ENCODE results near the gene KCNG3.
"Not testable (repeated sequence)": the region's sequence is repeated elsewhere in the genome, so short reads cannot be mapped to it uniquely, and the experiment has no call there.

The KCNG3 gene

GRCh38 chr2:42421601-42422239 lies 72.1 kb downstream of the KCNG3 start:
- DNase-seq, result no peak

DNA sequence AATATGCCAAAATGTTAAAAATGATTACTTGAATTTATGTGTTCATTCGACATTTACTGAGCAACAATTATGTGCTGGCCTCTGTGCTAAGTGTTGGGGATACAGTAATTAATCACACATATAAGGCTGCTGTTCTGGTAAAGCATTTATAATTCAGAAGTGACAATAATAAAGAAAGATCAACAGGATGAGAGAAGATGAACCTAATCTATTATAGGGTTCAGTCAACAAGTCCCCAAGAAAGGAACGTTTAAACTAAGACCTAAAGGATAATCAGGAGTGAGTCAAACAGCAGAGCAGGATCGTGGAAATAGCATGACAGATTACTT lies 72.7 kb downstream of the KCNG3 start:
- DNase-seq, result no peak

DNA sequence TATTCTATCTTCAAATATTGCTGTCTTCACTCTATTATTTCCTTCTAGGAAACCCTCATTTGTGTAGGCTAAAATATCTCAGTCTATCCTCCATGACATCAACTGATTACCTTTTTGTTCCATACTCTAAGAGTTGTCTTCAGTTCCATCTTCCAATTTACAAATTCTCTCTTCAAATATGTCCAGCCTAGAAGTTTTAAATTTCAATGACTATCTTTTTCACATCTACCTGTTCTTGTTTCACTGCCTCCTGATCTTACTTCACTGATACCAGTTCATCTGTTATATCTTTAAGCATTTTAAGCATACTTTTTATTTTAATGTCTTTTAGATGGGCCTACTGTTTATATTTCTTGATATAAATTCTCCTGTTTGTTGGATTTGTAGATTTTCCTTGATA lies 79.1 kb downstream of the KCNG3 start:
- no peak for DNase-seq

DNA sequence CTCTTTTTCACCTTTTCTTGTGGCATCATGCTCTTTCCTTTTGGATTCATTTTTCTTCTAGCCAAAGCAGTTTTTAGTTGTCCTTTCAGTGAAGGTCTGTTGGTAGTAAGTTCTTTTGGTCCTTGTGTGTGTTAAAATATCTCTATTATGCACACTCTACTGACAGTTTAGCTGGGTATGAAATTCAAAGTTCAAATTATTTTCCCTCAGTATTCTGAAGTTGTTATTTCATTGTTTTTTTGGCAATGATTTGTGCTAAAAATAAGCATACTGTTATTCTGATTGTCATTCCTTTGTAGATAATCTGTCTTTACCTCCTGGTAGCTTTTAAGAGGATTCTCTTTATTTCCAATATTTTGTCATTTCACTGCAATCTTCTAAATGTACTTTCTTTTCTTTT lies 79.6 kb downstream of the KCNG3 start:
- no peak for DNase-seq

DNA sequence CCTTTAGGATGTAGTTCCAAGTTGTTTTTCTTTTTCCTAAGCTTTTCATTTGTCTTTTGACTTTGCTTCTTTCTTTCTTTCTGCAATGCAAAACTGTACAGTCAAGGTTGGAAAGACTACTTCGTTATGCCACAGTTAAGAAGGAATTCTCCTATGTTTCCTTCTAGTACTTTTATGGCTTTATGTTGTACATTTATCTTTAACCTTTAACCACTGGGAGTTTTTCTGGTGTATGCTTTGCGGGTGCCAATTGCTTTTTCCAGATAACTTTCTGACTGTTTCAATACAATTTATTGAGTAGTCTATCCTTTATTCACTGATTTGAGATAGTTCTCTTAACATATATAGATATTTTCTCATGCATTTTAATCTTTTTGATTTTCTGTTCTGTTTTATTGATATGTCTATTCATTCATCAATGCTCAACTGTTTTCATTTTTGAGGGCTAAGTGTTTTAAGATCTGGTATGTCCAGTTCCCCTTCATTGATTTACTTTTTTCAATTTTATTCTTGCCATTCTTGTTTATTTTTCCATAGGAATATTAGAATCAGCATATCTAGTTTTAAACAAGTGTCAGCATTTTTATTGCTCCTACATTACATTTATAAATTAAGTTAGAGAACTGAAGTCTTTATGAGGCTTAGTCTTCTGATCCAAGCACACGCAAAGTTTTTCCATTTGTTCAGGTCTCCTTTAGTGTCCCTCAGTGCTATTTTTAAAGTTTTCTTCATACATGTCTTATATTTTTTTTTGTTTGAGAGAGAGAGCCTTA lies 82.9 kb downstream of the KCNG3 start:
- DNase-seq, result no peak

DNA sequence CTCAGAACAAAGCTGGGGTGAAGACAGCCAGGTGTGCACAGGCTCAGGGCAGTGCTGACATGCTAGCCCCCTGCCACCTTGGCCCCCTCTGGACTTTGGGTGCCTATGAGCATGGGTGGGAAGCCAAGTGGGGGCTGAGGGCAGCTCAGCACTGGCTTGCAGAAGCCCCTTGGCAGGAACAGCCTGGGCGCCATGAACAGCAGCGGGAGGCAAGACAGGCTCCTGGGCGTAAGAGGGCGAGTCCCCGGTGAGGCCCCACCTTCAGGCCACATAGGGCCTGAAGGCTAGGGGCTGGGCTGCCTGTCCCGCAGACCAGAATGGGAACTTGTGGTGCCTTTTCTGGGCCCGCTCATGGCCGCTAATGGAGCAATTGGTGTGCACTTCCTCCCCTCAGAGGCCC lies 85.8 kb downstream of the KCNG3 start:
- DNase-seq, result no peak

- DNase-seq, result no peak
These were observed 86.3 kb downstream of the KCNG3 start for GRCh38 chr2:42407476-42407875.

DNA sequence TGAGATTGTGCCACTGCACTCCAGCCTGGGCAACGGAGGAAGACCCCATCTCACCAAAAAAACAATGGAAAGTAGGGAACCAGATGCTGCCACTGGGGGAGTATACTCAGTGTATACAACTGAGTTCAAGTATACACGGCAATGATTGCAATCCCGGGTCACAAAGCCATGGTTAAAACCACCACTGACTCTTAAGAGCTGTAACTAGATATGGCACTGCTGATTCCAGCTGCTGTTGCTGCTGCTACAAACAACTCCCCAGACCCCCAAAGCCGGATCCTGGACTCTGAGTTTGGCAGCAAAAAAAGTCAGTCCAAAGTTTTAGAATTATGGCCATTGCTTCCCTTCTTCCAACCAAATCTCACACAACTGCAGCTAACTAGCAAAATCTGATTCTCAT lies 89.1 kb downstream of the KCNG3 start:
- DNase-seq, result no peak

DNA sequence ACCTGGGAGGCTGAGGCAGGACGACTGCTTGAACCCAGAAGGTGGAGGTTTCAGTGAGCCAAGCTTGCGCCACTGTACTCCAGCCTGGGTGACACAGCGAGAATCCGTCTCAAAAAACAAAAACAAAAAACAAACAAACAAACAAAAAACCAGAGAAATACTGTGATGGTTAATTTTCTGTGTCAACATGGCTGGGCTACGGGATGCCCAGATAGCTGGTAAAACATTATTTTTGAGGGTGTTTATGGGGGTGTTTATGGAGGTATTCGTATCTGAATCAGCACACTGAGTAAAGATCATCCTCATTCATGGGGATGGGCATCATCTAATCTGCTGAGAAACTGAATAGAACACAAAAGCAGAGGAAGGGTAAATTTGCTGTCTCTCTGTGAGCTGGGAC lies 92.0 kb downstream of the KCNG3 start:
- DNase-seq, result no peak

DNA sequence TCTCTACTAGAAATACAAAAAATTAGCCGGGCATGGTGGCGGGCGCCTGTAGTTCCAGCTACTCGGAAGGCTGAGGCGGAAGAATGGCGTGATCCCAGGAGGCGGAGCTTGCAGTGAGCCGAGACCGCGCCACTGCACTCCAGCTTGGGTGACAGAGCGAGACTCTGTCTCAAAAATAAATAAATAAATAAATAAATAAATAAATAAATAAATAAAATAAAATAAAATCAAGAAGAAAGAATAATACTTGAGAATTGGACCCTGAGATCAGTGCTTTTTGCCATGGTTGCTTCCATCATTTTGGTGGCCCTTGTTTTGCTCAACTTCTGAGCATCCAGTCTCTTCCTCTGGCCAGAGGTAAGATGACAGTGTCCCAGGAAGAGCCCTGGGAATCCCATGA lies 95.7 kb downstream of the KCNG3 start:
- not testable (repeated sequence) for DNase-seq

GRCh38 chr2:42393320-42393719 lies 100.5 kb downstream of the KCNG3 start:
- DNase-seq, result not testable (repeated sequence)

- no peak for DNase-seq
These were observed 101.6 kb downstream of the KCNG3 start for GRCh38 chr2:42392191-42392590.
